ELR (cell line): ENCODE measurements around the gene TENM4.
A peak's percentile ranks its signal among the peaks of the same experiment; 100 is the strongest.

Experiments used
- DNase-seq: peaks from one replicate; pipeline ENCODE4 v3.0.0-alpha.2; 2015; ENCODE audit warnings: low read depth

TENM4 gene

GRCh38 chr11:79418241-79418640 is 22.6 kb downstream of the TENM4 start:
- no peak for DNase-seq

DNA sequence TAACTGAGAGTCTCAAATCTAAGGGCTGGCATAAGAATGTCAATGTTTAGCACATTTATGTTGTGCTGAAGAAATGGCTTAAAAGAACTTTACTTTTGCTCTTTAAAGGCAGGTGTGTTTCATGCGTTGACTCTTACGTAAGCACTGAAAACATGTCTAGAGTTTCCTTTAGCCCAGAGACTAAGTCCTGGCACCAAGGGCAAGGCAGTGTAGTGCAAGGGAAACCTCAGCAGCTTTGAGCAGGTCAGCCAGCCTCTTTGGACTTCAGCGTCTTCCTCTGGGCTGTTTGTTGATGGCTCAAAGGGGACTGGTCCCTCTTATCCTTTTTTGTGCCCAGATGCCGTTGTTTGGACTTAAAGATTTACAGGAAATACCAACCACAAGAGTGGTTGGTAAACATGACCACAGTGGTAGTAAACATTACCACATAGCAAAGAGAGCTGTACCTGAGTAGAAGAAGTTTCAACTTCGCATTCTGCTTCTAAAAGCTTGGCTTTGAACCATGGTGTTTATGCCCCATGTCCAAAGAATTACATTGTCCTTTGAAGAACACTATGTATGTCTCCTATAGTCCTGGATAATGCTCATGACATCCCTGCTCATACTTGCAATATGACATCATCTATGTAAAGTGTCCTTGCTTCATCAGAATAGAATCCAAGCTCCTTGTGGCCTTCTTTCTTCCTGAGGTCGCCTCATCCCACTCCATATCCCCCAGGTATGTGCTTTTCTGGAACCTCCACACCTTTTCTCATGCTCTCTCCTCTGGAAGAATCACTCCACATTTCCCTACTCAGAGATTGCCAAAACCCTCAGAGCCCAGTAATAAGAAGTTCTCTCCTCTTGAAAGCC is 23.5 kb downstream of the TENM4 start:
- peak; percentile 37 for DNase-seq

GRCh38 chr11:79415912-79416311 is 24.9 kb downstream of the TENM4 start:
- DNase-seq, result no peak

GRCh38 chr11:79415411-79415810 is 25.4 kb downstream of the TENM4 start:
- peak; percentile 68 for DNase-seq

GRCh38 chr11:79414644-79415317 is 26.0 kb downstream of the TENM4 start:
- peak; percentile 86 for DNase-seq

DNA sequence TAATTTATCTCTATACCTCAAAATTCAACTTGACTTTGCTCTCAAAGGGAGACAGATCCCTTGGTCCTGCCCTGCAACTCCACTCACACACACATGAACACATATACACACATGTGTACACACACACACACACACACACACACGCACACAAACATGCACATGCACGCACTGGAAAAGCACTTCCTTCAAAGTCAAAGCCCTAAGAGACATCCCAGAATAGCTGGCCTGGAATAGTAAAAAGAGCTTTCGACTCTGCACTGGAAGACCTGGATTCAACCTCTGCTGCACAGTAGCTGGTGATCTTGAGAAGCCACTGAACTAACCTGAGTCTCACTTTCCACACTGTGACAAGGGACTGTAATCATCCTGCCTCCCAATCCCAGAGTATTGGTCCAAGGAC is 26.8 kb downstream of the TENM4 start:
- DNase-seq, result no peak

DNA sequence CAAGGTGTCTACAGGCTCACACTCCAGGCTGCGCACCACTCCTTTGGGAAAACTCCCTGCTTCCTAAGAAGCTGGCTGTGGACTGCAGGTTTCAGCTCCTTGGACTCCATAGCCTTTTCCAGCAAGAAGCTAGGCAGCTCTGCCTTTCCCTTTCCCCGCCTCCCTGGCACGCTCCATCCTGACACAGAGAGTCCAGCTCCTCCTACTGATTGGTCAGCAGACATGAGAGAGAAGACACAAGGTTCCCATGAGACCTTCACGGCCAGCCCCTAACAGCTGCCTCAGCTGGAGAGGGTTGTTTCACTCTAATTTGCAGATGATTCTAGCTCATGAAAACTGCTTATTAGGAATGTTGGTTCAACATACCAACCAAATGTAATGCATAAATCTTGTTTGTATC is 27.6 kb downstream of the TENM4 start:
- peak; percentile 82 for DNase-seq

DNA sequence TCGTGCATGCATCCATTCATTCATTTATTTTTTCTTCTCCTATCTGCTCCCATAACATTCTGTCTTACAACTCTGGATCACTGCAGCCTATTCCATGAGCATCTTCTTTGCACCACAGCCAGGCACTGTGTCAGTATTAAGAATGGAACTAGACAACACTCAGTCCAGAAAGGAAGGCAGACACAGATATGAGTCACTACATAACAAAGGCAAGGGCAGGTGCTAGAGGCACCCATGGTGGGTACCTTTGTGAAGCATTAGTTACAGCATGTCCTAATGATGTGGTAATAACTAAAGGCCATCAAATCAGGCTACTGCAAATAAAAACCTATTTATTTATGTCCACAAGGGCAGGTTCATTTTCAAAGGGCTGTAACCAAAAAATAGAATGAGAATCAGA is 28.1 kb downstream of the TENM4 start:
- DNase-seq, result peak; percentile 19

GRCh38 chr11:79409330-79409729 is 31.5 kb downstream of the TENM4 start:
- DNase-seq, result no peak

- no peak for DNase-seq
These were observed 34.5 kb downstream of the TENM4 start for GRCh38 chr11:79406376-79406775.

- DNase-seq, result no peak
These were observed 36.0 kb downstream of the TENM4 start for GRCh38 chr11:79404806-79405205.

DNA sequence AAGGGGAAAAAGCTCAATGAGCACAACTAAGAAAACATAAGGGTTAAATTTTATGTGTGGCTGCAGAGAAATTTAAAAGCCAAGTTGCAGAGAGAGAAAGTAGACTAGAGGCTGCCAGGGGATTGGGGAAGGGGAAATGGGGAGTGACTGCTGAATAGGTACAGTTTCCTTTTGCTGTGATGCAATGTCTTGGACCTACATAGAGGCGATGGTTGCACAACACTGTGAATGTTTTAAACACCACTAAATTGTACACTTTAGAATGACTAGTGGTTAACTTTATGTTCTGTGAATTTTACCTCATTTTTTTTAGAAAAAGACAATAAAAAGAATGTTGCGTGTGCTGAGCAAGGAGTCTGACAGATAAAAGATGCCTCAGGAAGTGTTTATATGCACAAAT is 36.5 kb downstream of the TENM4 start:
- no peak for DNase-seq

- DNase-seq, result no peak
These were observed 37.0 kb downstream of the TENM4 start for GRCh38 chr11:79403839-79404238.

- no peak for DNase-seq
These were observed 37.9 kb downstream of the TENM4 start for GRCh38 chr11:79402912-79403311.

- DNase-seq, result peak; percentile 62
These were observed 40.0 kb downstream of the TENM4 start for GRCh38 chr11:79400717-79401330.

- no peak for DNase-seq
These were observed 40.6 kb downstream of the TENM4 start for GRCh38 chr11:79400206-79400605.

DNA sequence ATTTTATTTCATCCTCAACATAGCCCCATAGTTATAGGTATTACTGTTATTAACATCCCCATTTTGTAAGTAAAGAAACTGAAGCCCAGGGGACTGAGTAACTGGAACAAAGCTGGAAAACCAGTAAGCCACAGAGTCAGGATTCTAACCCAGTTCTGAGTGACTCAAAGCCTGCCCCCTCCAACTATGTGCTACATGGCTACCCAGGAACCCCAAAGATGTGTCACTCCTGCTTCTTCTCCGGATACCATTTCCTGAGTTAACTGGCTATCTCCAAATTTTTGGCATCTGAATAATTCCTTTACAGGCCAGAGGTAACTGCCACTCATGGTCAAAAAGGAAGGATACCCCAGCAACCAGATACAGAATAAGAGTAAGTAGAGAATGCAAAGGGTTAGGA is 43.6 kb downstream of the TENM4 start:
- DNase-seq, result peak; percentile 61

GRCh38 chr11:79396674-79397073 is 44.2 kb downstream of the TENM4 start:
- peak; percentile 8 for DNase-seq

DNA sequence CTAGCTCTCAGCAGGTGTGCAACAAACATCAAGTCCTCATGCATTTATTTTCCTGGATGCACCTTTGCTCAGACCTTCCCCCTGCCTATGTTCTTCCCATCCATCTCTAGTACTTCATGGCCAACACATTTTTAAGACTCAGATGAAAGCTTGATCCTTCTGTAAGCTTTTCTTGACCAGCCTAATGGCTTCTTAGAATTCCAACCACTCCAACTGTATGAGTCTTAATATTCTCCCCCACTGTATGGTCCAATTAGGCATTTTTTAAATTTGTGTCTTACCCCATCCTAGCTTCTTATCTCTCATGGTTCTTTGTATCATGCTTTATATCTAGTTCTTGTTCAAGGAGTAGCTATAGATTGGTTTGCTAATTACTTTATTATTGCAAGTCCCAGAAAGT is 44.8 kb downstream of the TENM4 start:
- no peak for DNase-seq

GRCh38 chr11:79393362-79394043 is 47.3 kb downstream of the TENM4 start:
- peak; percentile 32 for DNase-seq

DNA sequence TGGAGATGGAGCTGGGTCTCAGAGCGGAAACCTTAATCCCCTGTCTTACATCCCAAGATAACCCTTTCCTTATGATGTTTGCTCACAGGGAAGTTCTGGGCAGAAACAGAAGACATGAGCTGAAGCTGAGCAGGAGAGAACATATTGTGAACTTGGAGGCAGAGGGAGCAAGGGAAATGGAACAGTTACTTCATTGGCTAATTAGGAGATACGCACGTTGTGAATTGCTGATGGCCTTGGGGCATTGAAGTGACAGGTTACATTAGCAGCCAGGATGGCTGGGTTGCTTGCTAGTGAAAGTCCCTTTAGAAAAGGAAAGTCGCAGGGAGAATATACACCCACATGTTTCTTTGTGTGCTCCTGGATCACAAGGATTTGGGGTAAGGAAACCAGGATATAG is 48.7 kb downstream of the TENM4 start:
- DNase-seq, result no peak

DNA sequence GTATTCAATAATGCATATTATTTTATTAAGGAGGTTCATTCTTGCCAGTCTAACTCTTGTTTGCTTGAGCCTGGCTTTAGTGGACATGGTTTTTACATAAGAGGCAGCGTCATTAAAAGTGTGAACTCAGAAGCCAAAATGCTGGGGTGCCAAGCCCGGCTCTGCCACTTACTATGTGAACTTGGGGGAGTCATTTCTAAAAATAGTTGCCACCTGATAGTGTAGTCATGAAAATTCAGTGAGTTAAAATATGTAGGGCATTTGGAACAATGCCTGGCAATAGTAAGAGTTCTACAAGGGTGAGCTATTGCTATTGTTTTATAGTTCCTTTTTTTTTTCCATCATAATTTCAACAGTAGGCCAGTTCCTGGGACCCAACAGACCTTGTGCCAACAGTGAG is 49.9 kb downstream of the TENM4 start:
- no peak for DNase-seq

- DNase-seq, result no peak
These were observed 50.4 kb downstream of the TENM4 start for GRCh38 chr11:79390477-79390876.
